AG04450 (cell line): ENCODE measurements around the gene DNAH10. TPM values are rescaled to one million over a fixed set of nuclear protein-coding genes. Genes with fewer than 3 reads are reported as not detected.

Source experiments
- CTCF ChIA-PET: fragments of 300-600, 350-600 bp; formaldehyde crosslinking; extraction: SDS; loops from one replicate; lab custom pipeline; 2022; ENCODE audit warnings: antibody characterized with exemption, inconsistent platforms; lab: Charles Lee
- POLR2A ChIA-PET: fragments of 350-600 bp; formaldehyde crosslinking; extraction: SDS; loops from one replicate; lab custom pipeline; 2021; ENCODE audit warnings: antibody characterized with exemption, inconsistent platforms; lab: Yijun Ruan, JAX
- DNase-seq: peaks from one replicate; pipeline ENCODE4 v3.0.0-alpha.2; 2011; ENCODE audit warnings: low read depth, low spot score
- H3K27ac ChIP-seq: one replicate; pipeline ENCODE4 v1.5.1; 2012; ENCODE audit warnings: low read depth, low read length, control low read depth
- H3K27me3 ChIP-seq: one replicate; pipeline ENCODE4 v1.6.0; 2012; ENCODE audit warnings: low read length; ENCODE audit not compliant: control insufficient read depth, insufficient read depth
- H3K4me3 ChIP-seq: 2 replicates; pipeline ENCODE4 v1.5.1; 2011; ENCODE audit warnings: mild to moderate bottlenecking, low read depth, low read length, control low read depth
- H3K9me3 ChIP-seq: 2 replicates; pipeline ENCODE4 v1.5.1; 2012; ENCODE audit warnings: low read length; ENCODE audit not compliant: control insufficient read depth, insufficient read depth
- CTCF ChIP-seq: IDR thresholded peaks from 2 replicates; pipeline ENCODE4 v1.5.1; 2011; ENCODE audit warnings: low read depth, low read length, control low read depth, inconsistent platforms
- polyA plus RNA-seq: library from polyadenylated mRNA; depleted of rRNA; stranded (reverse); fragments of >200 nt; gene quantifications from 2 replicates; pipeline ENCODE4 v1.2.3, GENCODE V29; 2011

The DNAH10 gene
- polyA plus RNA-seq, 1 experiment: 9.1 TPM

DNA sequence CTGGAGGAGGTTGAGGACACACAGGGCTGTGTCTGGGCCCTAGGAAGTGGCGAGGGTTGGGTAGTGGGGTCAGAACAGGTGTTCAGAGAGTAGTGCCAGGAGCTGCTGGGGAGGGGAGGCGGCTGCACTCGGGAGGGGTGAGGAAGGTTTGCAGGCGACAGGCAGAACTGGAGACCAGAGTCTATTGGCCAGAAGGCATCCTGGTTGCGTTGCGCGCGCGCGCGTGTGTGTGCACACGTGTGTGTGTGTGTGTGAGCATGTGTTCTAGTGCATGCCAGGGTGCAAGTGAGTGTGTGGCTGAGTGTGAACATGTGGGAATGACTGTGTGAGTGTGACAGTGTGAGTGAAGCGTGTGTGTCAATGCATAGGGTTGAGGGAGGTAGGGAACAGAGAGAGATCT is 124.2 kb downstream of the DNAH10 start:
- no peak for TF ChIP-seq CTCF
- H3K9me3 ChIP-seq: peaks cover 9% of the 10 kb centered on the region; the same call in 1 of the 2 replicates
- CTCF ChIA-PET: interaction anchor here (1.2 kb wide), 1 partner anchor 19 kb away, joined by 3 read pairs; no protein-coding TSS in a partner anchor
- no peak overlapping the region for H3K27ac ChIP-seq
- H3K4me3 ChIP-seq: no peak overlapping the region
- no peak for DNase-seq
- POLR2A ChIA-PET: no interaction called here
- peaks cover 37% of the 10 kb centered on the region for H3K27me3 ChIP-seq

DNA sequence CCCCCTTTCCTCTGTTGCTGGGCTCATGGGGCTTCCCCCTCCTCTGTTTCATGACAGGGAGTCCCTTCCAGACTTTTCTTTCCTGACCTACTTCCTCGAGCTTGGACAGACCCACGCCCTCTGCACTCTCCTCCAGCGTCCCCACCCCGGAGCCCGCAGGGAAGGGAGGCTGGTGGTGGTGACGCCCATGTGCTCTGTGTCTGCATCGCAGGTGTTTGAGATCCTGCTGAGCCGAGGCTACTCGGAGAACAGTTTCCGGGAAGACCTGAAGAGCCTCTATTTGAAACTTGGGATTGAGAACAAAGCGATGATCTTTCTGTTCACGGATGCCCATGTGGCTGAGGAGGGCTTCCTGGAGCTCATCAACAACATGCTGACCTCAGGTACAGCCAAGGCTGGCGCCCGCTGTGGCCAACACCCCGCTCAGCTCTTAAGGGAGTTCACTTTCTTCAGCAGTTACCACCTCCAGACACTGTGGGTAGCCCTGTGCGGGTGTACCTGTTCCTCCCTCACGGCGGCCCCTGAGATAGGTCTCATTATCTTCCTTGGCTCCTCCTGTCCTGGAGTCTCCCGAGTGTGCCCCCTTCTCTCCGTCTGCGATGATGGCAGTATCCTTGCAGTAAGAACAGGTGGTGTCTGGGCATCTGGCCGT is 125.0 kb downstream of the DNAH10 start:
- TF ChIP-seq CTCF: no peak
- CTCF ChIA-PET: interaction anchor here (1.2 kb wide), 1 partner anchor 18 kb away, joined by 3 read pairs; no protein-coding TSS in a partner anchor
- Histone ChIP-seq H3K27ac (no peak overlapping the region), H3K9me3 (peaks cover 9% of the 10 kb centered on the region; the same call in 1 of the 2 replicates), H3K27me3 (peaks cover 37% of the 10 kb centered on the region), H3K4me3 (no peak overlapping the region)
- POLR2A ChIA-PET: no interaction called here
- DNase-seq: no peak

GRCh38 chr12:123888989-123889388 is 126.9 kb downstream of the DNAH10 start:
- no peak for DNase-seq
- CTCF ChIA-PET: no interaction called here

GRCh38 chr12:123889848-123890535 is 127.9 kb downstream of the DNAH10 start:
- Histone ChIP-seq H3K4me3 (no peak overlapping the region), H3K9me3 (peaks cover 4% of the 10 kb centered on the region; the same call in 1 of the 2 replicates), H3K27me3 (peaks cover 37% of the 10 kb centered on the region), H3K27ac (no peak overlapping the region)
- TF ChIP-seq CTCF: no peak
- DNase-seq: no peak
- CTCF ChIA-PET: interaction anchor here (1.5 kb wide), 1 partner anchor 16 kb away, joined by 4 read pairs; no protein-coding TSS in a partner anchor
- POLR2A ChIA-PET: no interaction called here

More at GRCh38 chr12:123888989-123889388, 126.9 kb downstream of the DNAH10 start:
- no peak for TF ChIP-seq CTCF
- H3K4me3 ChIP-seq: no peak overlapping the region
- peaks cover 37% of the 10 kb centered on the region for H3K27me3 ChIP-seq
- POLR2A ChIA-PET: no interaction called here
- H3K9me3 ChIP-seq: peaks cover 8% of the 10 kb centered on the region; the same call in 1 of the 2 replicates
- no peak overlapping the region for H3K27ac ChIP-seq

GRCh38 chr12:123890536-123890902 is 128.4 kb downstream of the DNAH10 start:
- ChIA-PET CTCF (interaction anchor here (1.5 kb wide), 1 partner anchor 15 kb away, joined by 4 read pairs; no protein-coding TSS in a partner anchor), POLR2A (no interaction called here)
- H3K4me3 ChIP-seq: no peak overlapping the region
- TF ChIP-seq CTCF: no peak
- no peak for DNase-seq
- H3K27ac ChIP-seq: no peak overlapping the region
- peaks cover 4% of the 10 kb centered on the region; the same call in 1 of the 2 replicates for H3K9me3 ChIP-seq
- peaks cover 37% of the 10 kb centered on the region for H3K27me3 ChIP-seq
